H7 (cell line): ENCODE results near the gene FBXL17. TPM values are rescaled to one million over a fixed set of nuclear protein-coding genes. Genes with fewer than 3 reads are reported as not detected.

Experiments
- DNase-seq: peaks from one replicate; pipeline ENCODE4 v3.0.0; 2012
- H3K27me3 ChIP-seq: 2 replicates; pipeline ENCODE4 v1.6.0; 2011; ENCODE audit warnings: mild to moderate bottlenecking, low read length; ENCODE audit not compliant: control insufficient read depth, insufficient read depth
- H3K36me3 ChIP-seq: replicated peaks from 2 replicates; pipeline ENCODE4 v1.5.1; 2011; ENCODE audit warnings: low read length; ENCODE audit not compliant: control insufficient read depth, insufficient read depth
- H3K4me3 ChIP-seq: 2 replicates; pipeline ENCODE4 v1.5.1; 2011; ENCODE audit warnings: low read depth, mild to moderate bottlenecking, control low read depth, low read length, moderate library complexity; ENCODE audit not compliant: insufficient read depth
- total RNA-seq: library from RNA; depleted of rRNA; stranded (reverse); fragments of >200 nt; shearing (Covaris generic); gene quantifications from 2 replicates; pipeline ENCODE4 v1.2.3, GENCODE V29; 2014

The FBXL17 gene
- total RNA-seq, 1 experiment from 2014 or later: 5.5 TPM

GRCh38 chr5:107915176-107915812 is 466.6 kb downstream of the FBXL17 start:
- H3K27me3 ChIP-seq: no peaks in the 10 kb centered on the region
- no peak overlapping the region for H3K4me3 ChIP-seq
- DNase-seq: no peak
- H3K36me3 ChIP-seq: no peaks in the 10 kb centered on the region

- H3K4me3 ChIP-seq: no peak overlapping the region
- DNase-seq: no peak
Measured at GRCh38 chr5:107913494-107913893, 468.4 kb downstream of the FBXL17 start.

GRCh38 chr5:107900721-107901120 is 481.2 kb downstream of the FBXL17 start:
- DNase-seq: no peak
- Histone ChIP-seq H3K36me3 (no peaks in the 10 kb centered on the region), H3K4me3 (no peak overlapping the region), H3K27me3 (no peaks in the 10 kb centered on the region)

More at GRCh38 chr5:107913494-107913893, 468.4 kb downstream of the FBXL17 start:
- no peaks in the 10 kb centered on the region for H3K36me3 ChIP-seq
- H3K27me3 ChIP-seq: no peaks in the 10 kb centered on the region

DNA sequence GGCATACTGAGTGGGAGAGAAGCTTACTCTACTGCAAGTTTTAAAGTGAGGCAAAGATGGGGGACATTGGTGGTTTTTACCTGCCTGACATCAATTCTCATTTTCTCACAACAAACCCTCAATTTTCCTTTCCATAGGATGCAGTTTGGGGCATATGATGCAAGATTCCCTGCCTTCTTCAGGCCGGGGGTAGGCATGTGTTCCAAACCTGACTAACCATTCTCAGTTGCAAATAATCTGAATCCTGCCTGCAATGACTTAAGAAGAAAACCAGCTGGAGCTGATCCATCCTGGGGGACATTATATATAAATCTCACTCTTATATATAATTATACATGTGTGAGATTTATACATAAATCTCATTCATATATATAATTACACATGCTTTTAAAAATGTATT is 487.5 kb downstream of the FBXL17 start:
- Histone ChIP-seq H3K4me3 (no peak overlapping the region), H3K36me3 (no peaks in the 10 kb centered on the region), H3K27me3 (no peaks in the 10 kb centered on the region)
- DNase-seq: no peak

DNA sequence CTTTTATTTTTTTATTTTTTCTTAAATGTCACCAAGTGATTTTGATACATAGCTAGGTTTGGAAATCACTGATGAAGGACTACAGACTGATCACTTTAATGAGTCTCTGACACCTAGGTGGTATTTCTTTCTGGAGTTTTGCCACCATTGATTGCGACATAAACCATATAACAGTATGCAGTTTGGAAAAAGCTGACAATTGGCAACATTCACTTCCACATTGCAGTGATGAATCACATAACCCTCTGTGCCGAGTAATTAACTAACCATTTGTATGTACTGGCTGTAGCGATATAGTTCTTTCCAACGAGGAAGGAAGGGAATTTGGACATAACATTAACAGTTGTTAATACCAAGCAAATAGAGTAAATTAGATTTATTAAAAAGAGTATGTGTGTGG is 488.3 kb downstream of the FBXL17 start:
- H3K36me3 ChIP-seq: no peaks in the 10 kb centered on the region
- H3K27me3 ChIP-seq: no peaks in the 10 kb centered on the region
- no peak for DNase-seq

DNA sequence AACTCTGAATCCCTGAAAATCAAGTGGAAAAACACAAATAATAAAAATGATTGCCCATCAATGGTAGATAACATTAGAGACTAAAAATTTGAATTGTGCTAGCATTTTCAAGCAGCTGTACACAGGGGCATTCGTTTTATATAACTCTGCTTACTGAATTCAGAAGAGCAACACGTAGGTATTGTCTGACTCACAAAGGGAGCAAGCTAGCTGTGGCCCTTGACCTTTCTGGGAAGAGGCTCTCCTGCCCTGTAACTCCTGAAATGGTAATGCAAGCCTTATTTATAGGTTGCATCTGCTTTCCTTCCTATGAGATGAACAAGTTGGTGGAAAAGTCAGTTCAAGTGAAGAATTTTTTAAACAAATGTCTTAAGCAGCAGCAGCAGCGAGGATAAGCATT is 492.5 kb downstream of the FBXL17 start:
- no peak overlapping the region for H3K4me3 ChIP-seq
- DNase-seq: no peak
- no peaks in the 10 kb centered on the region for H3K36me3 ChIP-seq
- no peaks in the 10 kb centered on the region for H3K27me3 ChIP-seq

More for the DNA sequence above, 488.3 kb downstream of the FBXL17 start:
- no peak overlapping the region for H3K4me3 ChIP-seq

DNA sequence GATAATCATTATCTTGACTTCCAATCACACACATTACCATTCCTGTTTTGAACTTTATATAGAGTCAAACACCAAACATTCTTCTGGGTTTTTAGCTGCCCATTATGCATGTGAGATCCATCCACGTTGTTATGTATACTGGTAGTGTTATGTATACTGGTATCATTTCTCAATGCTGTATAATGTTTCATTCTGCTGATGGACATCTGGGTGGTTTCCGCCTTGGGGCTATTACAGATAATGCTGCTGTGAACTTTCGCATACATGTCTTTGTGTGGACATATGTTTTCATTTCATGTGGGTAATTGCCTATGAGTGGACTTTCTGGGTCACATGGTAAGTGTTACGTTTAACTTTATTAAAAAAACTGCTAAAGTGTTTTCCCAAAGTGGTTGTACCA is 493.4 kb downstream of the FBXL17 start:
- Histone ChIP-seq H3K36me3 (no peaks in the 10 kb centered on the region), H3K4me3 (no peak overlapping the region), H3K27me3 (no peaks in the 10 kb centered on the region)
- no peak for DNase-seq

- DNase-seq: no peak
- H3K4me3 ChIP-seq: no peak overlapping the region
- no peaks in the 10 kb centered on the region for H3K27me3 ChIP-seq
- H3K36me3 ChIP-seq: no peaks in the 10 kb centered on the region
Measured at GRCh38 chr5:107887166-107887943, 494.5 kb downstream of the FBXL17 start.

- H3K4me3 ChIP-seq: no peak overlapping the region
- DNase-seq: no peak
- no peaks in the 10 kb centered on the region for H3K36me3 ChIP-seq
- H3K27me3 ChIP-seq: no peaks in the 10 kb centered on the region
Measured at GRCh38 chr5:107885601-107886000, 496.3 kb downstream of the FBXL17 start.

DNA sequence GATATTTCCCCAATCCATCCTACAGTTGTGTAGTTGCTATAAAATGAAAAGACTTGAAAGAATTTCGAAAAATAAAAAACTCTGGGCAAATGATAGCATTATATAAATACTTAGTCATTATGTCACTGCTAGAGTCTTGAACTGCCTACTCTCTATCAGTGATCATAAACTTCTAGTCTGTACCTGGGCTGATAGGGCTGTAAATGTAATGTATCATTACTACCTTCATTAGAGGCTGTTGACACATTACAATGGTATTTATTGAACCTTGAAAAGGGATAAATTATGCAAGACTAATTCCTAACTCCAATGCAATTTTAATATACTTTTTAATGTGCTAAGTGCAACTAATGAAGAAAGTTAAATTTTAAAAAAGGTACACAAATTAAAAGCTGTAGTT is 497.0 kb downstream of the FBXL17 start:
- Histone ChIP-seq H3K4me3 (no peak overlapping the region), H3K36me3 (no peaks in the 10 kb centered on the region), H3K27me3 (no peaks in the 10 kb centered on the region)
- no peak for DNase-seq

DNA sequence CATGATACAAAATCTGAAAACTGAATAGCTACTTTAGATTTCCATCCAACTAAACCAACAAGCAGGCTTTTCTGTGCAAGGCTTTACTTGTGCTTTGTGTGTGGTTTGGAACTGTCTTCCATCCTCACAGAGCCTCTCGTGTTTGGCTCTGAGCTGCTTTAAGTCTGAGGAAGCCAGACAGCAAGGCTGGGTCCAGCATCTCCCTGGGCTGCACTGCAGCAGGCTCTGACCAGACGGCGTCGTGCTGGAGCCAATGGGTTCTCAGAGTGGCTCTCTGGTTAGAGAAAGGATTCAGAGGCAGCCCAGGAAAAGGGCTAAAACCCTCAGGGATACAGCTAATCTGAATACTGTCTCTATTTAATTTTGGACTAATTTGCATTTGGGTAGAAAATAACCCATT is 503.2 kb downstream of the FBXL17 start:
- no peak for DNase-seq
- H3K27me3 ChIP-seq: no peaks in the 10 kb centered on the region
- H3K4me3 ChIP-seq: no peak overlapping the region
- H3K36me3 ChIP-seq: no peaks in the 10 kb centered on the region

DNA sequence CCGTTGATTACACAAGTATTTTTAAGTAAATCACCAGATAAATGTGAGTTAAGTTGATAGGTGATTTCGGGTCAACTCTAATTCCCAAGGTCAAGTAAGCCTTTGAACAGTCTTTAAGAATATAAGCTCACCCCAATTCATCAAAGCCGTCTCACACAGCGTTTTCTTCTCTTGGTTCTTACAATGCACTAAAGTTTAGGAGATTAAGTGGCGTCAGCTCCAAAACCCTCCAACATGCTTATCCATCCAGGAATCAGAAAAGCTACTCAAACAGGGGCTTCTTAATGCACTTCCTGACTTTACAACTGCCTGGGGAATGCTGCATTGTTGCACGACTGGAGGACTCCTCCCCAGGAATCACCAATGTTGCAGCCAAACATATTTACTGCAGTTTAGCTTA is 505.0 kb downstream of the FBXL17 start:
- H3K27me3 ChIP-seq: no peaks in the 10 kb centered on the region
- H3K4me3 ChIP-seq: no peak overlapping the region
- DNase-seq: no peak
- no peaks in the 10 kb centered on the region for H3K36me3 ChIP-seq

DNA sequence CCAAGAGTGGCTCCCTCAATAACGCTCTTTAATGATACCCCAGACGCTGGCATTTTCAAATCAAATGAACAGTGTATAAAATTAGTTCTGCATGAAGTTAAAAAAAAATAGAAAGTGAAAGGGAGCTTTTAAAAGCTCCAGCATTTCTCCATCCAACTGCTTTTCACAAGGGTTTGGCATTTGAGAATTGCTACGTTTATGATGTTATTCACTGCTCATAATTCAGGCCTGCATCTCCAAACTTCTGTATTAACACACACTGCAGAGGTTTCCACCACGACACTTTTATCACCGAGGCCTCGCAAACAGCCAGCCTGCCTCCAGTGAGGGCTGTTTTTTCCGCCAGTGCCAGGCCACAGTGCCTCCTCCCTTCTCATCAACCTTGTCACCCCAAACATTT is 505.6 kb downstream of the FBXL17 start:
- no peak for DNase-seq

GRCh38 chr5:107875833-107876232 is 506.1 kb downstream of the FBXL17 start:
- Histone ChIP-seq H3K4me3 (no peak overlapping the region), H3K36me3 (no peaks in the 10 kb centered on the region), H3K27me3 (no peaks in the 10 kb centered on the region)
- DNase-seq: peak; percentile 10

More for the DNA sequence above, 505.6 kb downstream of the FBXL17 start:
- no peak overlapping the region for H3K4me3 ChIP-seq
- no peaks in the 10 kb centered on the region for H3K27me3 ChIP-seq
- no peaks in the 10 kb centered on the region for H3K36me3 ChIP-seq

DNA sequence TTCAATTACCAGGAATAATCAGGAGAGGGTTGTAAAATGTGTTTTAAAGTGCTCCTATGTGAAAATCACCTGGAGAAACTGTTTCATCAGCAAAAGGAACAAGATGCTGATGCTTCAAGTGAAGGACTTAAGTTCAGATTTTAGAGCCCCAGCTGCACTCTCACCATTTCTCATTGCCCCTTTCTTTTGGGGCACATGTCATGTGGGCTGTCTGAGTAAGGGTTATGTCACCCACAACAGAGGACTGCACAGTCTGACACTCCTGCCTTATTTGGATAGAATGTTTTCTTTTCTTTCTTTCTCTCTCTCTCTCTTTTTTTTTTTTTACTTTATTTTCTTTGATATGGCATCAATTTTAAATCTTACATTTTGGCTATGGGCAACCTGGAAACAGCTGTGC is 507.1 kb downstream of the FBXL17 start:
- no peaks in the 10 kb centered on the region for H3K27me3 ChIP-seq
- DNase-seq: no peak
- no peaks in the 10 kb centered on the region for H3K36me3 ChIP-seq
- H3K4me3 ChIP-seq: no peak overlapping the region
